Pons (tissue), 1 donor: ENCODE measurements around the gene NRF1.
"Not testable (repeated sequence)": the region's sequence is repeated elsewhere in the genome, so short reads cannot be mapped to it uniquely, and the experiment has no call there.

ENCODE experiments used
- DNase-seq: peaks from one replicate; pipeline ENCODE4 v3.0.0-alpha.2; 2016; ENCODE audit warnings: low spot score

NRF1 gene

DNA sequence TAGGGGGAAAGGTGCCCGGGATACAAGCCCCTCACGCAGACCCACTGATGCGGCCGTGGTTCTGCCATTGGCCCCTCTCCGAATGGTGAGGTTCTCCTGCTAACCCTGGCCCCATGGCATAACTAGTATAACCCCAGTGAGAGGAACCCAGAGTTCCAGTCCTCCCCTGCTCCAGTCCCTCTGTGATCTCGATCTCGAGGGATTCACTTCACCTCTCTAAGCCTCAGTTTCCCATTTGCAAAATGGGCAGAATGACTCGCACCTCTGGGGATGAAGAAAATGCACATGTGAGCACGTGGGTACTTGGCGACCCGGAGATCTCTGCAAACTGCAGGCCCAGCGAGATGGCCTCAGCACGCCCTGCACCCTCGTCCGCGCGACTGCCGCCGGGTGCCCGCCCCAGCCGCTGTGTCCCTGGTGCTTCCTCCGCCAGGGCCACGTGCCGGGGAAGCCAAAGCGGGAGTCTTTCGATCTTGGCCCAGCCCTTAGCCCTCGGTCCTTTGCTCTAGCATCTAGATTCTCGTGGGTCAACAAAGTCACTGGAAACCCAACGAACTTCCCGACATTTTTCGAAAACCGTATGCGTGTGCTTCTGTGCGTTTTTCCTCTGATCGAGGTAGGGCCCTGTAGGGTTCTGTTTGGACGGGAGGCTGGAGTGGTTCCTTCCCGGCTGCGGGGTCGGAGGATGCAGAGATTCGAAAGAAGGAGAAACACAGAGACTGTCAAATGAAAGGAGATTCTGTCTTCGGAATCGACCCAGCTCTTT, 171.5 kb downstream of the NRF1 start:
- DNase-seq: no peak

DNA sequence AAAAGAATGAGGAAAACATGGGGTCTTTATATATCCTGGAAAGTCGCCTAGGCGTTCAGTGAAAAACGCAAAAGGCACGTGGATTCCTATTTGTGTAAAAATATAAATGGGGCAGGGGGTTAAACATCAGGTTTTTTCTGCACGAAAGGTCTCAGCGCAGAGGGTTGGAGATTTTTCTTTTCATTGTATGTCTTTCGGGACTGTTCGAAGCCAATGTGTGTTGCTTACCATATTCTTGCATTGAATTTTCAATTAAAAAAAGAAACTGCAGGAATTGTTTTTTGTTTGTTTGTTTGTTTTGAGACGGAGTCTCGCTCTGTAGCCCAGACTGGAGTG, 172.0 kb downstream of the NRF1 start:
- DNase-seq: no peak

DNA sequence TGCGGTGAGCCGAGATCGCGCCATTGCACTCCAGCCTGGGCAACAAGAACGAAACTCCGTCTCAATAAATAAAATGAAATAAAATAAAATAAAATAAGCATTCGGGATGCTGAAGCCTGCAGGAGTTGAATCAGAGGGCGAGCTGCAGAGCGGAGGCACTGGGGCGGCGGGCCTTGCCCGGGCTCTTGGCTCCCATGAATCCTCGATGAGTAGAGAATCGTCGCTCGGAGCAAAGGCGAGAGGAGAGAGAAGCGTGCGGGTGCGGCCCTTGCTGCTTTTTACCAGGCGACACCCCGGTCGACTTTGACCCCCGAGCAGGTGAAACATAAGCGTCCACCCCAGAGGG, 172.9 kb downstream of the NRF1 start:
- DNase-seq: no peak

DNA sequence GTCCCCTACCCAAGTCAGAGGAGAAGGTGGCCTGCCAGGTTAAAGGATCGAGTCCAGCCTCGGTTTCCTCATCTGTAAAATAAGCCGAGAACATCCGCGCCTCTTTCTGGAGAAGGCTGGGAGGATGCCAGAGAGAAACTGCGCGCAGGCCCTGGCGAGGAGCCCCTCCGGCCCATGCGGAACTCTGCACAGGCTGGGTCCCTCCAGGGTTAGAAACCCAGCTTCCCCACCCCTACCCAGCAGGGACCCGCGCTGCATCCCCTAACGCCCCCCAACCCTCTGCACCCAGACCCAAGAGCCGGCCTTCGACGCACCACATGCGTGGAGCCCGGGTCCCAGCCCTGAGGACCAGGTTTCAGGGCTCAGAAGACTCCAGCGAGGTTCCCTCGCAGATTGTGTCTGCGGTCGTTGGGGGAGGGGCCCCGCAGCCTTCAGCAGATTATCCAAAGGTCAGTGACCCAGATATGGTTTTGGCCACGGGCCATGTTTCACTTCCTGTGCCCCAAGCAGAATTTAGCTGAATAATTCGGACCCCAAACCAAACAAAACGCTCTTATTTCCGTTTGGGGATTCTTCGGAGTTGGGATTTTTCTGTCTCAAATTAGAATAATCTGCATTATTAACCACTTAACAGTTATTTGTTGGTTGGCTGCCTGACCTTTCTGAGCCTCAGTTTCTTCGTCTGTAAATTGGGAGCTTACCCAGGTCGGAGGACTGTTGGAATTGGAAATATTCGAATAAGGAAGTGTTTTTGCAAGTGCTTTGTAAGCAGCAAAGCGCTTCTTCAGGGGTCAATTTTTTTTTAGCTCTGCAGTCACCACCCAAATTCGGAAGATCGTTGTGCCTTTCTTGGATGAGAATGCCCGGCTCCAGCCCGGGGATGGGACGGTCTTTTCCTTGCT, 173.5 kb downstream of the NRF1 start:
- DNase-seq: no peak

DNA sequence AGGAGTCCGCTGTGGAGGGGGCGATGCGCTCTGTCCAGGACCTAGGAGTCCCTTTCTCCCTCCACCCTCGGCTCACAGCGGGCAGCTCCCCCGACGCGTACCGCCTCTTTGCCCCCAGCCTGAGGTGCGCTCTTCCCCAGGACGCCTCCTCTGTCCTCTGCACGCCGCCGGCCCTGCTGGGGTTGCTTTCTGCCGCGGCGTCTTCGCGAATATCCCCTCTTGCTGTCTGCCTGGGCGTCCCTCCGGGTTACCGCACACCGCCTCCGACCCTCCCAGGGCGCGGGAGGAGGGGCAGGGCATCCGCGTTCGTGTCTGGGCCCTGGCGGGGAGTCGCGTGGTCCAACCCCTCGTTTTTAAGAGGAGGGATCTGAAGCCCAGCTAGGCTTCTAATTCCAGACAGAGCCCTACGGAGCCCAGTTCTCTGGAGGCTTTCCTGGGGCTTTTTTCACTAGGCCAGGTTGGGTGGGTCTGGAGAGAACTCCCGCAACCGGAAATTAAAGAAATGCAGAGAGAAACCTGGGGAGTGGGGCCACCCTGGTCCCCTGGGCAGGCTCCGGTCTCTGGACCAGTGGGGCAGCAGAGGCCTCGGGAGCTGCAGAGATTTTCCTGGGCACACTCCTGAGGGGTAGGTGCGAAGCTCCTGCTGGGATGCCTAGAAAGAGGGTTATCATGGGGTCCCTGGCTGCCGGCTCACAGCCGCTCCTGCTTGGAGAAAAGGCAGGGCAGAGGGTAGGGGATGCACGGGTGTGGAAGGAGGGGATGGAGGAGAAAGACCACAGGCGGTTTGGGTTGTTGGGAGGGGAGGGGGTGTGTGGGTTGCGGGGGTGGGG, 174.4 kb downstream of the NRF1 start:
- no peak for DNase-seq

DNA sequence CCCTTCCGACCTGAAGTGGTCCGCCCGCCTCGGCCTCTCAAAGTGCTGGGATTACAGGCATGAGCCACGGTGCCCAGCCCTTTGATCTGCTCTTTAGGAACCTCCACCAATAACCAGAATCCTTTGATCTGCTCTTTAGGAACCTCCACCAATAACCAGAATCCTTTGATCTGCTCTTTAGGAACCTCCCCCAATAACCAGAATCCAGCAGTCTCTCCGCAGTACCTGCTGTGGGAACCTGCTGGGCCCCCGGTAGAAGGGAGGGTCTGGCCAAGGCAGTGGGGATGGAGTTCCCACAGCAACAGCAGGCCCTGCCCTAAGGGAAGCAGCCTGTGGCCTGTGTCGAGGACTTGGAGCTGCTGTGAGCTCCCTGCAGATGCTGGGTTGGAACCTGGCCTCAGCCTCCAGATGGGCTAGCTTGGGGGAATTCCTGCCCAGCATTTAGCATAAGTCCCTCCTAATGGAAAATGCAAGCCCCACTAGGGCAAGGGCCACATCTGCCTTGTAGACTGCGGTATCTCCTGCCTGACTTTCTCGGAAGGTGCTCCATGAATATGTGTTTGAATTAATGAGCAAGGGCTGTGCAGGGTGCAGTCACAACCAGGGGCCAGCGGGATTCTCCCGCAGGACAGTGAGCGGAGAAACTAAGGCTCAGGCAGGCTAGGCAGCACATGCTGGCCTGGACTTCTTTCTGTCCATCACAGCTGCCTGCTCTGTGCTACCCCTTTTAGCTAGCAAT, 175.5 kb downstream of the NRF1 start:
- DNase-seq: no peak

DNA sequence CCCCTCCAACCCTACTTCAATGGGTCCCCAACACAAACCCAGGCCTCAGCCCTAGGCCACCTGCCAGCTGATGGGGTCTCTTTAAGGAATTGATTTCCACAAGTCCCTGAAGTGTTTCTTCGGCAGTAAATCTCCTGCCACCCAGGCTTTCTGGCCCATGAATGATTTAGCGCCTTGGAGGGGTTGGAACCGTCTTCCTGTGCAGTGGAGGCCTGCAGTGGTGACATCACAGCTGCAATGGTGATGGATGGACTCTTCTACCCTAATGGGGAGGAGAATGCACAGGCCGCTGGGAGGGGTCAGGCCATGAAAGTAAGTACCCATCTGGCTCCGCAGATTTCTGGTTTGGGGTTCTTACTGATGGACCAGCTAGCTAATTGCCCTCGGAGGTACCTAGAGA, 177.5 kb downstream of the NRF1 start:
- no peak for DNase-seq

DNA sequence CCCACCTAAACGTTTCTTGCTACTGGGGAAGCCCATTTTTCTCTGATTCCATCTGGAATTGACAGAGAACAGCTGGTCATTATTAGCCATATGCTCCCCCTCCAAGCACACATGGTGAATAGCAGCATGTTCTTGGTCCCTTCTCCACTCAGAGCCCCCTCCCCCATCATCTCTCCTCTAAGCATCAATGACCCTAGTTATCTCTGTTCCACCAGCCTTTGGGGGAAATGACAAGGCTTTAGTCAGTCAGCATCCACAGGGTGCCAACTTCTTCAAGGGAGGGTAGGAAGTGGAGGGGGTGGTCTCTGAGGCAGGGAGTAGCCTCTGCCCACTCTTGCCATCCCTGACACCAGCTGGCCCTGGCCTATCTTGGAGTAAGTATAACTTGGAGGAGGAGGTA, 178.1 kb downstream of the NRF1 start:
- DNase-seq: no peak

DNA sequence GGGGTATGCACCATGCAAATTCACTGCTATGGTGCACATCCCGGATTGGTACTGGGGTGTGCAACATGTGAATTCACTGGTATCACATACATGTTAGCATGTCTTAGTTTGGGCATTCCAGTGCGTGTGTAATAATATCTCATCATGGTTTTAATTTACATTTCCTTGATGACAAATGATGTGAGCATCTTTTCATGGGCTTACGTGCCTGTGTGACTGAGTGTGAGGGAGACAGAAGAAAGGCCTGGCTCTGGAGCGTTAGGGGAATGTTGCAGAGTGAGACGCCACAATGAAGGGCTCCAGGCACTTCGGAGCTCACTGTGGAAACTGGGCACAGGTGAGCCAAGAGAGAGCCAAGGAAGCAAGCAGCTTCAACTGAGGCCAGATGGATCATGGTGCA, 178.6 kb downstream of the NRF1 start:
- DNase-seq: no peak

DNA sequence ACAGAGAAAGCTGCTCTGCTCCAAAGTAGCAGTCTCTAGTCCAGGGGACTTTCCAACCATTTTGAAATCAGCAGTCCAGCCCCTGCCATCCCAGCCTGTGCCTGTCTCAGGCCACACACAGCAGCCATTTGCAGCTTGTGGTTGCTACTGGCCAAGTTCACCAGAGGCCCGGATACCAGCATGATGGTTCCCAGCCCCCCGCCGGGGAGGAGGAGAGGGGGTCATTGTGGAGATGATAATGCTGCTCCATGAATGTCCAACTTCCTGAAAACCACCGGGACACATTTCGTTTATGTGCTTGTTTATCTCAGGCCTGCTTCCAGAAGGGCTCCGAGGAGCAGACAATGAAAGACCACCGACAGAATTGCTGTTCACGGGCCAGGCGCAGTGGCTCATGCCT, 181.2 kb downstream of the NRF1 start:
- no peak for DNase-seq

DNA sequence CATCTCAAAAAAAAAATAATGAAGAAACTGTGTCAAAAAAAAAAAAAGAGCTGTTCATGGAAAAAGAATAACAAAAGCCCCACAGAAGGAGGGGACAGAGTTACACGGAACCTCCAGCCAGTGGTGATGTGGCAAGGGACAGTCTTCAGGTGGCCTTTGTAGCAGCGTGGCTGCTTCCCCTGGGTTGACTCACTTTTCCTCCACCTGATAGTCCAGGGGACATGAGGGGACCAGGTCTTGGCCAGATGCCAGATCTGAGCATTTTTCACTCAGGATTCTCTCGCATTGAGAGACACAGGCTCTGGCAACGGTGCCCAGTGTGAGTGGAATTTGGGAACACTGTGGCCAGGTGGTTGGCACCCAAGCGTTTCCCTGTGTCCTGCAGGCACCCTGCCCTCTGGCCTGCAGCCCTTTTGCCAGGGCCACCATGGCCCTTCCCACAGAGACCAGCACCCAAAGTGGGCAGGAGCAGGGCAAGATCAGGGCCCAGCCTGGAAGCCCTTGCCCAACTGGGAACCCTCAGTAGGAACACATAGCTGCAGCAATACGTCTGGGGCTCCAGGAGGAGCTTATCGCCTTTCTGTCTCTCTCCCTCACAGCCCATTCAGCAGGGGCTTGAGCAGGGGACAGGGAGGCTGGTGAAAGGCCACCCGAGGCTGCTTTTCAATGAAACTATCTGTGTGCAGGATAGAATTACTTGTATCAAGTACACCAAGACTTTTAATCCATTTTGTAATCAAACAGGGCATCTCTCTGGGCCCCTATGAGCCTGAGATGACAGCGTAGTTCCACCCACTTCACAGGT, 182.2 kb downstream of the NRF1 start:
- no peak for DNase-seq

DNA sequence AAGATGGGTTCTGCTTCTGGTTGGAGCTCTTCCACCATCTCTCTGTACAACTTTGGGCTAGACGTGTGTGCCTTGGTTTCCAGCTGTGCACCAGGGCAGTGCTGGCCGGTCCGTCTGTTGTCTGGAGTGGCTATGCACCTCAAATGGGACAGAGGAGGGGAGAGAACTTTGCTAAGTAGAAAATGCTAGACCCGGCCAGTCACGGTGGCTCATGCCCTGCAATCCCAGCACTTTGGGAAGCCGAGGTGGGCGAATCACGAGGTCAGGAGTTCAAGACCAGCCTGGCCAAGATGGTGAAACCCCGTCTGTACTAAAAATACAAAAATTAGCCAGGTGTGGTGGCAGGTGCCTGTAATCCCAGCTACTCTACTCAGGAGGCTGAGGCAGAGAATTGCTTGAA, 182.9 kb downstream of the NRF1 start:
- not testable (repeated sequence) for DNase-seq

DNA sequence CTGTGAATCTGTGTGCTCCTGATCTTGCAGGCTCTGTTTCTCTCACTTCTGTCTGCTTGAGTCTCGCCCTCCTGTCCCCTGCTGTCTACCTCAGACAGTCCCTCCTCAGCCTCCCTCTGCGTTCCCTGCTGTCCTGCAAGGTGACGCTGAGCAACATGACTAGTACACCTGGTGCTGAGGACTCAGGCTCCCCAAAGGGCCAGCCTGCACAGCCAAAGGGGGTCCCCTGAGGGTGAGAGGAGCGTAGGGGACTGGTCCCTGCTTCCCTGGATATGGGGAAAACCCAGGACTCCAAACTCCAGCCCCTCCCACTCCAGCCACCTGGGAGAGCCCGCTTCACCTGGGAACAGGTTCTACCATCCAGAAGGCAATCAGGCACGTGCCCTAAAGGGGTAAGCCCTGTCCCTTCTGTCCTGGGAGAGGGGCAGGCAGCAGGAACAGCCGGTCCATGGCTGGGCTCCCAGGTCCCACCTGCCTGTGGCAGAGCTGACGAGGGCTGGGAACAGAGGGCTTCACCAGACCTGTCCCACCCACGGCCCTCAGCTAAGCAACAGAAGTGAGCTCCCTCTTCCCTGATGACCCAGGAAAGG, 184.8 kb downstream of the NRF1 start:
- no peak for DNase-seq

DNA sequence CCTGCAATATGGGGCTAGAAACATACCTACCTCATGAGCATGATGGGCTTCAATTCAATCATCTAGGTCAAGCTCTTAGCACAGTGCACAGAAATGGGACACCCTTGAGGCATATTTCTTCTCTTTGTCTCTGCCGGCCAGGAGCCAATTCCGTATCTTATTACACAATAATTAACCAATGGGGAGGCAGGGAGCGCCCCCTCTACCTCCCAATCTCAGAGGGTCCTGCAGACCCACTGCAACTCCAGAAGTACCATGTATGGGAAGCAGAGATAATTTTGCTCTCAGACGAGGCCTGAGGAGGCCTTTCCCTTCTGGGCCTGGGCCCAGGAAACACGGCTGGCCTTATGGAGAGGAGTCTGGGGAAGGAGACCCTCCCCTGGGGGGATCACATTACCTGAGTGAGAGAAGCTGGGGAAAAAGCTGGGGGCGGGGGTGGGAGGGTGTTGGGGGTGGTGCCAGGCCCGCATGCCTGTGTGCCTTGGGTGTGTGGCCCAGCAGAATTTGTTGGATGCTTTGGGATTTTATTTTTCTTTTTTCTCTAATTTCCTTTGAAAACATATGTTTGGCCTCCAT, 185.8 kb downstream of the NRF1 start:
- no peak for DNase-seq

DNA sequence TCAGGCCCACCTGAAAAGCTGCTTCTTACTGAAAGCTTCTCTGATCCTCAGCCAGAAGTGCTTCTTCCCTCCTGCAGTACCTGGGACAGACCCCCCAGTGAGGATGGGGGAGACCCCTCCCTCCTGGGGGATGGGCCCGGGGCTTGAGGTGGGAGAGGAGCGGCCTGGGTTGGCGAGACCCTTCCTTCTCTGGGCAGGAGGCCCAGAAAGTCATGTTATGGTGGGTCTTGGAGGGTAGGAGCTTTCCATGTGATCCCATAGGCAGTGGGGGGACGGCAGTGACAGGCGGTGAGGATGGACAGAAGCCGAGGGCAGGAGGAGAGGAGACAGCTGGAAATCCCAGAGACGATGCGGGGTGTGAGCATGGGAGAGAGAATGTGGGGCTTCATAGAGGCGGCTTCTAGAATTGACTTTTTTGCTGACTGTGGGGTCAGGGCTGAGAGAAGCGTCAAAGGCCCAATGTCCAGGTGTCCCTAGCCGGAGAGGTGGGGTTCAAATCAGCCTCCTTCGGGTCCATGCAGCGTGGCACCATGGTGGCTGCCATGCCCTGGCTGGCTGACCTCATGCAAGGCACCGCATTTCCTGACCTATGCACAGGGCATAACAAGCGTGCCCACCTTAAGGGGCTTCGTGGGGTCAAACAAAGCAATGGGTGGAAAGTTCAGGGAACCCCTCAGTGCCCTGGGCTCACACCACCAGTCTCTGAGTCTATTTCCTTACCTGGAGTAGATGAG, 187.3 kb downstream of the NRF1 start:
- DNase-seq: no peak

DNA sequence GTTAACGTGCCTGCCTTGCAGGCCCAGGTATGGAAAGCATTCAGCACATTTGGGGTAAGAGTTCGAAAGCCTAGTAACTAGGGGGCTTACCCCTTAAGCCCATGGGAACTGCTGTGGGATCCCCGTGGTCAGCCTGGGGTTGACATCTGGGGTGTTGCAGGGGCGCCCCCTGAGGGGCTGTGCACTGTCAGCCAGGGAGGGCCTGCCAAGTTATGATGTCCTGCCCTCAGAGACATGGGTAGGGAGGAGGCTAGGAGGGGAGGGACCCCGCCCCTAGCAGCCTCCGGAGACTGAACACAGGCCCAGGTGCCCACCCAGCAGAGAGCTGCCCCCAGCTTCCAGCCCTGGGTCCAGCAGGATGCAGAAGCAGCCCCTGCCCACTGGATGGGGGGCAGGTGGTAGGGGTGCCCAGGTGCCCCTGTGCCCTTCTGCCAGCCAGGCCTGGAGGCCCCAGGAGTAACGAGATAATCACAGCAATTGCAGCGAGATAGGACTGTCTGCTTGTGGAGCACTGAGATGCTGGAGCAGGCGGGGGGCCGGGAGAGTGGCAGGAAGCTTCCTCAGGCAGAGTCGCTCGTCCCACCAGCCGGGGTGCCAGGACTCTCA, 187.9 kb downstream of the NRF1 start:
- no peak for DNase-seq

DNA sequence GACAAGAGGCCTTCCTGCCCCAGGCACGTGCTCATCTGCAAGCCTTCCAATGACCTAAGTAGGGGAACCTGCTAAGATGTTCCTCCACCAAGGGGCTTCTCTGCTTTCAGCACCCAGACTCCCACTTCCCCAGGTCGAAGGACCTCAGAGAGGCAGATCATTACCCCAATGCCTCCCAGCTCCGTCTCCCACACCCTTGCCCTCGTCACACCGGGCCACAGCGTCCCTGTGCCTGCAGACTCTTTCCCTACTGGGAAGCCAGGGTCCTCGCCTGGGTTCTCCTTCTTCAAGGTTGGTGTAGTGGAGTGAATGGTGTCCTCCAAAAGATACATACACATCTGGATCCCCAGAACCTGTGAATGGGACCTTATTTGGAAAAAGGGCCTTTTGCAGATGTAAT, 189.4 kb downstream of the NRF1 start:
- DNase-seq: no peak

DNA sequence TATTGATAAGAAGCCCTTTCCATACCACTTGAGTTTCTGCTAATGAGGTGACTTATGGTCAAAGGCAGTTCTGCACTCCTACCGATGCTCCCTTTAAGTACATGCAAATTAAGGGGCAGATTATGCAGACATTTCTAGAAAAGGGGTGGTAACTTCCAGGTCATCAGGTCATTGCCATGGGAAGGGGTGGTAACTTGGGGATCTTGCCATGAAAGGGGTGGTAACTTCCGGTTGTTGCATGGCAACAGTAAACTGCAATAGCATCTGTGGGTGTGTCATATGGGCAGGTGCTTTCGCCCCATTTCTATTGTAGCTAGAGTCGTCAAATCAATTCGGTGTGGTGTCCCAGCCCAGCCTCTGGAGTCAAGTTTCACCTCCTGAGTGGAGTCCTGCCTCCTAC, 190.4 kb downstream of the NRF1 start:
- DNase-seq: no peak

DNA sequence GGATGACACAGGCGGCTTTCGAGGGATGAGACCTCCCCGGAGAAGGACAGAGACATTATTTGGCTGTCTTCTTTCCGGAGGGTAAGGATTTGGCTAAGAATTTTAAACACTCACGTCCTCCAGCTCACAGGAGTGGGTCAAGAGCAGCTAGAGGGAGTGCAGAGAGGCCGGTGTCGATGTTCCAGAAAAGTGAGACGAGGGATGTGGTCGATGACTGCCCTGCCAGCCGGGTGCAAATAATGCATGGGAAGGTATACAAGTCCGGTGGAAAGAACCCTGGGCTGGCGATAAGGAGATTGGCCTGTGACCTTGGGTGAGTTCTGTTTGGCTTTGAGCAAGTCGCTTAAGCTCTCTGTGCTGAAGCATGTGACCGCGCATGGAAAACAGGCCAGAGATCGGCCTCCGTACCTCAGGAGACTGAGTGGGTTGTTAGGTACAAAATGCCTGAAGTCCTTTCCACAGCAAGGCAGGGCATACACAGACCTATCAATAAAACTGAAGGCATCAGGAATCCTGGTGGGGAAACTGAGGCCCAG, 192.1 kb downstream of the NRF1 start:
- no peak for DNase-seq
